H4 (cell line): ENCODE results near the gene CNOT1. TPM values are rescaled to one million over a fixed set of nuclear protein-coding genes. Genes with fewer than 3 reads are reported as not detected.
"Not testable (repeated sequence)": the region's sequence is repeated elsewhere in the genome, so short reads cannot be mapped to it uniquely, and the experiment has no call there.

ENCODE experiments used
- DNase-seq: peaks from one replicate; pipeline ENCODE4 v3.0.0-alpha.2; 2015; ENCODE audit warnings: low spot score
- total RNA-seq: library from RNA; depleted of rRNA; stranded (reverse); fragments of >200 nt; shearing (Covaris generic); gene quantifications from 2 replicates; pipeline ENCODE4 v1.2.3, GENCODE V29; 2014

CNOT1 gene
- total RNA-seq, 1 experiment from 2014 or later = 112 TPM

- DNase-seq = no peak
These were observed 47.5 kb downstream of the CNOT1 start for GRCh38 chr16:58582133-58582532.

DNA sequence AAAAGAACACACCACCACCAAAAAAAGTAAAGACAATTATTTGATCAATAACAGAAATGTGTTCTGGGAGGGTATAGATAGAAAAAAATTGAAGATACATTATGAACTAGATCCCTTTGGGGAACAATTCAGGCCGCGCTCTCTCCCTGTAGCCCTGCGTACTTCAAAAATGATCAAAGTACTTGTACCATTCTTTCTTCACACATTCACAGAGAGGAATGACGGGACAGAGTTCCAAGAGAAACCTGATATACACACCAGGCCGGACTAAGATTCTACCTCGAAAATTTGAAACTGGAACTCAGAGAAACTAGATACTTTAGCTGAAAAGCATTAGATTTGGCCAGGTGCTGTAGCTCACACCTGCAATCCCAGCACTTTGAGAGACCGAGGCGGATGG, 50.0 kb downstream of the CNOT1 start:
- no peak for DNase-seq

- DNase-seq = no peak
These were observed 51.0 kb downstream of the CNOT1 start for GRCh38 chr16:58578642-58579041.

DNA sequence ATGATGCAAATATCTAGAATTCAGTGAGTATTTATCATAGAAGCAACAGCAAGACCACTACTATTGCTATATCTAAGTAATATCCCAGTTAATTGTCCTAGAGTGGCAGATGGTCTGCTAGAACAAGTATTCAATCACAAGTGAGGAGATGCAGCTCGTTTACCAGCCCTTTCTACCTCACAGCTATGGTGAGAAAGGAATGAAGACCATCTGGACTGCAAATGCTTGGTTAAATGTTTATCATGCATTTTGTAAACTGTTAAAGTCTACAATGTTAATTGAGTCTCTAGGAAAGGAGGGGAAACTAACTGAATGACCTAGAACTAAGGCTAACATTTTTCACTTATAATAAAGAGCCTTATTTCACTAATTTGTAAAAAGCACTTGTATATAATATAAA, 52.5 kb downstream of the CNOT1 start:
- no peak for DNase-seq

- DNase-seq = no peak
These were observed 54.7 kb downstream of the CNOT1 start for GRCh38 chr16:58574895-58575294.

DNA sequence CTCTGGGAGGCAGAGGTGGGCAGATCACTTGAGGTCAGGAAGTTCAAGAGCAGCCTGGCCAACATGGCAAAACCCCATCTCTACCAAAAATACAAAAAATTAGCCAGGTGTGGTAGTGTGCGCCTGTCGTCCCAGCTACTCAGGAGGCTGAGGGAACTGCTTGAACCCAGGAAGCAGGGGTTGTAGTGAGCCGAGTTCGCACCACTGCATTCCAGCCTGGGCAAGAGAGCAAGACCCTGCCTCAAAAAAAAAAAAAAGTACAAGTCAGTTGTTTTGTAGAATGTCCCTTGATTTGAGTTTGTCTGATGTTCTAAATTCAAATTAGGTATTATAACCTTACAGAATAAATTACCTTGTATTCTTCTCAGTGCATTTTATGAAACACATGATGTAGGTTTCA, 63.9 kb downstream of the CNOT1 start:
- not testable (repeated sequence) for DNase-seq

GRCh38 chr16:58563775-58564174, 65.9 kb downstream of the CNOT1 start:
- DNase-seq = no peak

DNA sequence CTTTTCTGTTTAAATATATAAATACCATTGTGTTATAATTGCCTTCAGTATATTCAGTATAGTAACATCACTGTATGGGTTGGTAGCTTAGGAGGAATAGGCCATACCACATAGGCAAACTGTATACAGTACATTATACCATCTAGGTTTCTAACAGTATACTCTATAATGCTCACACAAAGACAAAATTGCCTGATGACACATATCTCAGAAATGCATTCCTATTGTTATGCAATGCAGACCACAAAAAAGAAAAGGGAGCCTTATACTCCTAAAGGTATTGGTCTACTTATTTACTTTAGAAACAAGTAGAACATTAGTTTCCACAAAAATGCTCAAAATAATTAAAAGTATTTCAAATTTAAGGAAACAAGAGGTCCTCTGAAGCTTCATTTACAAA, 66.4 kb downstream of the CNOT1 start:
- no peak for DNase-seq

DNA sequence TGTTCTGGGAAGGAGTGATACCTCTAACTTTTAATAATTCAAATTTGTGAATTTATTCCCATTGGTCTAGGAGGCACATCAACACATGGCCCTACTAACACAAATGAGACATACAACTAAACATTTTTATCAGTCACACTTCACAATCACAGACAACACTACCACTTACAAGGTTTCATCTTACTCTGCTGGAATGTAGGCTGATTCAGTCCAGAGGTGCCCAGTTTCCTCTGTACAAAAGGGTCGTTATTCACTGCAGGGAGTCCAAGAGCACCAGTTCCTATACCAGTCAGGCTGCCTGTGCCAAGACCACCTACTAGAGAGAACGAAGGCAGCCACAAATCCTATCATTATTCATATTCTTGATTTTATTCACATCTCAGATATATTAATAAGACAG, 72.9 kb downstream of the CNOT1 start:
- DNase-seq = no peak

DNA sequence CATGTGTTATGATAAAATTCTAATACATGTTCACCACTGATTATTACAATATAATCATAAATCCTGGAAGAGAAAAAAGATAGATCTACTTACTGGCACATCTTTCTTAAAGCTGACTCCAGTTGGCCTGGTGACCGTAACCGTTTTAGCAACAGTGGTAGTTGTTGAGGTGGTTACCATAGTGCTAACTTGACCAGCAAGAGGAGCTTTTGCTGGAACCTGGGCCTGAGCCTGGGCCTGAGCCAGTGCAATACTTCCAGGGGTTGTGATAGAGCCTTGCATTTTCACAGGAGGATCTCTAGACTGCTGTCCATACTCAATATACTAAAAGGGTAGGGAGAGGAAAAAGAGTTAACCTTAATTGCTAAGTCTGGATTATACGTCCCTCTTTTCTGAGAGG, 78.1 kb downstream of the CNOT1 start:
- DNase-seq = no peak

- no peak for DNase-seq
These were observed 81.2 kb downstream of the CNOT1 start for GRCh38 chr16:58548378-58548777.

DNA sequence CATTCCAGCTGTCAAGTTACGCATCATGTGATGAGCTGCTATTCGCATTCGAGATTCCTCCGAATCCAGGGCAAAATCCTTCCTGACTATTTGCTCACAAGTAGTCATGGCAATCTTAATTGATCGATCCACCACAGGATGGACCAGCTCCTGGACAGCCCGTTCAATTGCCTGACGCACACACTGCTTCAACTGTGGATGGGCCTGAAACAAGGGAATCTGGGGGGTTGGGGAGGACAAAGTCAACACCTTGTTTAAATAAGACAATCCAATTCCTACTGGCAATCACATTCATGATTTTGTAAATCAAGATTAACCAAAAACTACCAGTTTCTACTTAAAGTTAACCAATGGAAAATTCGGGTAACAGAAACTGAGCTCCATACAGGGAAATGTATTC, 85.9 kb downstream of the CNOT1 start:
- DNase-seq = no peak

- DNase-seq = no peak
These were observed 87.3 kb downstream of the CNOT1 start for GRCh38 chr16:58542291-58542690.

DNA sequence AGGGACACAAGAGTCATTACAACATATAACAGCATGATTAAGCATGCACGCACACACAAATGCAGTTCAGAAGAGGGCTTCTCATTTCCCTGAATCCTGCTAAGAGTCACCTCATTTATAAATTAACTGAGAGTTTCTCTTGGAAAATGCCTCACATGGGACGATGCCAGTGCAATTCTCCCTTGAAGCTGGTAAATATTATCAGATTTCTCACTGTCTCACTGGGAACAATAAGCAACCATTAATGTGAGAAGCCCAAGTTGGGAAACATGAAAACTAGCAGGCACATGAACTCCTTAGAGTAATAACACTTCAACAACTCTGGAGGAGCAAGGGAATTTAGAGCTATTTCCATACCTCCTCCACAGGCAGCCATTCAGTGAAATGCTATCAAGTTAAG, 87.9 kb downstream of the CNOT1 start:
- DNase-seq = no peak

GRCh38 chr16:58537124-58537906, 92.3 kb downstream of the CNOT1 start:
- no peak for DNase-seq

- DNase-seq = no peak
These were observed 93.3 kb downstream of the CNOT1 start for GRCh38 chr16:58536278-58536677.

GRCh38 chr16:58535100-58535499, 94.5 kb downstream of the CNOT1 start:
- DNase-seq = no peak

DNA sequence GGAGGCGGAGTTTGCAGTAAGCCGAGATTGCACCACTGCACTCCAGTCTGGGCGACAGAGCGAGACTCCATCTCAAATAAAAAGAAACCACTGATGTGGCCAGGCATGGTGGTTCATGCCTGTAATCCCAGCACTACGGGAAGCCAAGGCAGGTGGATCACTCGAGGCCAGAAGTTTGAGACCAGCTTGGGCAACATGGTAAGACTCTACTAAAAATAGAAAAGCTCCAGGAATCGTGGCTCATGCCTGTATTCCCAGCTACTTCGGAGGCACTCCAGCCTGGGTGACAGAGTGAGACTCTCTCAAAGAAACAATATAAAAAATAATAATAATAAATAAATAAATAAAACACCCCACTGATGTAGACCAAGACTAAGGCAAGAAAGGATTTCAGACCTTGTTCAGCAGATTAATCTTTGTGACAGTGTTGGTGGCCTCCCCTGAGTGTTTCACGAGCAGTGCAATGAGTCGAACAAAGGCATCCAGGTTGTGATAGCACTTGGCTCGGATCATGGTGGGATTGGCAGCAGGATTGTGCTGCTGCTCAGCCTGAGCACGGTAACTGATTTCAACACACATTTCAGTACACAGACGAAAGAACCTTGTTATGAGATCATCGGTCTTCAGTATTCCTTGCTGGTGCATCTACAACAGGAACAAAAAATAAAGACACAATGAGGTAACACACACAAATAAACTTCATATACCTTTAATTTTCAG, 95.7 kb downstream of the CNOT1 start:
- no peak for DNase-seq

DNA sequence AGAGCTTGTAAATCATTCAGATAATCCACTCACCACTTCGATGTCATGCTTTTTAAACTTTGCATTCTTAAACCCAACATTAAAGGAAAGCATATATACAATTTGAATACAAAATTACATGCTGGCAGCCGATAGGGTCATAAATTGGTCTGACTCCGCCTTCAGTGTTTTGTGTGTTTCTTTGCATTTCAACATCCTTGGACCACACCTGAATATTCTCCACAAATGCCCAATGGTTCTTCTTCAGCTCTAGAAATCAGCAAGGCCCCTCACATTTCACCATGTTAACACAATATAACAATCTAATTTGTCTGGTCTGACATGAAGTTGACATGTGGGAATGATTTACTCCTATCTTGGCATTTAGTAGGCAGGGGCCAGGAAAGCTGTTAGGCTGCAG, 97.2 kb downstream of the CNOT1 start:
- no peak for DNase-seq

- DNase-seq = no peak
These were observed 99.4 kb downstream of the CNOT1 start for GRCh38 chr16:58530179-58530578.

GRCh38 chr16:58519707-58520106, 109.9 kb downstream of the CNOT1 start:
- no peak for DNase-seq

- no peak for DNase-seq
These were observed 110.7 kb downstream of the CNOT1 start for GRCh38 chr16:58518980-58519368.
